GM12892 (cell line): ENCODE results near the gene ASTN2.

ENCODE experiments used
- POLR2A ChIP-seq: IDR thresholded peaks from 2 replicates; pipeline ENCODE4 v1.6.1; 2011; ENCODE audit warnings: low read depth, low read length, control low read depth
- POLR2AphosphoS5 ChIP-seq: IDR thresholded peaks from 2 replicates; pipeline ENCODE4 v1.6.1; 2011; ENCODE audit warnings: low read depth, low read length, control low read depth
- TAF1 ChIP-seq: IDR thresholded peaks from 2 replicates; pipeline ENCODE4 v1.6.1; 2011; ENCODE audit warnings: low read depth, mild to moderate bottlenecking, control low read depth, low read length, borderline replicate concordance

DNA sequence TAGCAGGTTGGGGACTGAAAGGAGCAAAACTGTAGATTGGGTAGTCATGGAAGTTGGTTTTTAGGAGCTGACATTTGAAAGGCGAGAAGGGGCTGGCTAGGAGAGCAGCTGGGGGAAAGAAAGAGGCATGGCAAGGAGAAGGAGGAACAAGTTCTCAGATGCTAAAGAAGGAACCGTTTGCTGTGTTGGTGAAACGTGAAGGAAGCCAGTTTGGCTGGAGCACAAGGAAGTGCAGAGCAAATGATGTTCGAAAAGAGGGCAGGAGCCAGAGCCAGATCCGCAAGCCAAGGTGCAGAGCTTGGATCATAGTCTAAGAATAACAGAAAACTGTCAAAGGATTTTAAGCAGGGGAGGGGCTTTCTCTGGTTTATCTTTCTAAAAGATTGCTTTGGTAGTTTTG, 276.6 kb downstream of the ASTN2 start:
- TF ChIP-seq POLR2A: no peak
- no peak for TF ChIP-seq TAF1
- TF ChIP-seq POLR2AphosphoS5: no peak
